LNCAP (cell line): Measurements from ENCODE around the gene DSG3.

Experiments used
- TF ChIP-seq, protein P1 (sequence below): fragments of 450-650 bp; IDR thresholded peaks from 2 replicates; pipeline ENCODE4 v1.5.1; 2017; ENCODE audit warnings: mild to moderate bottlenecking

Gene DSG3

DNA sequence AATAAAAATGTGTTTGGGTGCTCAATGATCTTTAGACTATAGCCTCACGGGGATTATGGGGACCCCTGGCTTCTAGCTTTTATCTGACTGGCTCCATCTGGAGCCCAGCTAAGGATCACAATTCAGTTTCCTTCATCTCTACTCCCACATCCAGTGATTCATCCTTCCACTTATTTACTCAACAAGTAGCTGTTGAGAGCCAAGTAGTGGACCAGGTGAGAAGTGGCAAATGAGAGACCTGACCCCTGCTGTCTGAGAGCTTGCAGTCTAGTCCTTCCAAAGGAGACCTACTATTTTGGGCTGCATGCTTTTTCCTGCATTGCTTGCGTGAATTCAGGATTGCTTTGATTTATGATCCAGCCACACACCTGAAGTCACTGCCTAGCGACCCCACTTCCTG is 10.7 kb upstream of the DSG3 start:
- TF ChIP-seq, protein P1, sequence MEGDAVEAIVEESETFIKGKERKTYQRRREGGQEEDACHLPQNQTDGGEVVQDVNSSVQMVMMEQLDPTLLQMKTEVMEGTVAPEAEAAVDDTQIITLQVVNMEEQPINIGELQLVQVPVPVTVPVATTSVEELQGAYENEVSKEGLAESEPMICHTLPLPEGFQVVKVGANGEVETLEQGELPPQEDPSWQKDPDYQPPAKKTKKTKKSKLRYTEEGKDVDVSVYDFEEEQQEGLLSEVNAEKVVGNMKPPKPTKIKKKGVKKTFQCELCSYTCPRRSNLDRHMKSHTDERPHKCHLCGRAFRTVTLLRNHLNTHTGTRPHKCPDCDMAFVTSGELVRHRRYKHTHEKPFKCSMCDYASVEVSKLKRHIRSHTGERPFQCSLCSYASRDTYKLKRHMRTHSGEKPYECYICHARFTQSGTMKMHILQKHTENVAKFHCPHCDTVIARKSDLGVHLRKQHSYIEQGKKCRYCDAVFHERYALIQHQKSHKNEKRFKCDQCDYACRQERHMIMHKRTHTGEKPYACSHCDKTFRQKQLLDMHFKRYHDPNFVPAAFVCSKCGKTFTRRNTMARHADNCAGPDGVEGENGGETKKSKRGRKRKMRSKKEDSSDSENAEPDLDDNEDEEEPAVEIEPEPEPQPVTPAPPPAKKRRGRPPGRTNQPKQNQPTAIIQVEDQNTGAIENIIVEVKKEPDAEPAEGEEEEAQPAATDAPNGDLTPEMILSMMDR: no peak

DNA sequence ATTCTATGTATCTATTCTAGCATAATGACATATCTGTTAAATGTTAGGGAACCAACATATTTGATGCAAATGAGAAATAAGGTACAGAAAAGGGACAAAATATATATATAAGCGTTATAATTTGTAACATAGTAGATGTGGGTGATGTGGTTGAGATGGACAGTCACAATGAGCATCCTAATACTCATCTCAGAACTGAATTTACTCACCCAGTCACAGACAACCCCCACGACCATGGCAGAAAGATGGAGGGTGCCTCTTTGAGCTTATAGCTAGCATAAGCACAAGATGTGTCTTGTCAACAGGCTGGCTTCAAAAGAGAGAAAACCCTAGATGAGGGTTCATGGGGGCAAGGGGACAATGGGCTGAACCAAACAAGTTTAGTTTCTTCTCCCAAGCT is 9.1 kb upstream of the DSG3 start:
- TF ChIP-seq, protein P1: no peak

DNA sequence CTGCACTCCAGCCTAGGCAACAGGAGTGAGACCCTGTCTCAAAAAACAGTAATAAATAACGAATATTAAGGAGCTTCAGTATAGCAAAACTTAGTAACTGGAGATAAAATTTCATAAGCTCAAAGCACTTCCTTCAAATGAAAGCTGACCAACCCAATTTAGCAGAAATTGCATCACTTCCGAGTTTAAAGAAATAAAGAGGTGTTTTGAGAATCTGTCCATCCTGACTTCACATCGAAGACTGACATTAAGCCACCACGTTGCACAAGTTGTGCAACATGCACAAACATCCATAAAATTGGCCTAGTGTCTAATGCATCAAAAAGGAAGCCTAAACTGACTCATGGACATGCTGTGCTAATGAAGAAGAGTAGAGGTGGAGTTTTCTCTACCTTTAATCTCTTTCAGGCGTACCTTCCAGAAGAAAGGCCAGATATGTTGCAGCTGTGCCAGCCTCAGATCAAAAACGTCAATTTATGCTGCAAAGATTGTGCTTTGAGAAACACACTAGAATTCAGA is 7.7 kb upstream of the DSG3 start:
- TF ChIP-seq, protein P1: no peak

- TF ChIP-seq, protein P1: no peak
Observed at GRCh38 chr18:31440787-31441186, 6.8 kb upstream of the DSG3 start.

DNA sequence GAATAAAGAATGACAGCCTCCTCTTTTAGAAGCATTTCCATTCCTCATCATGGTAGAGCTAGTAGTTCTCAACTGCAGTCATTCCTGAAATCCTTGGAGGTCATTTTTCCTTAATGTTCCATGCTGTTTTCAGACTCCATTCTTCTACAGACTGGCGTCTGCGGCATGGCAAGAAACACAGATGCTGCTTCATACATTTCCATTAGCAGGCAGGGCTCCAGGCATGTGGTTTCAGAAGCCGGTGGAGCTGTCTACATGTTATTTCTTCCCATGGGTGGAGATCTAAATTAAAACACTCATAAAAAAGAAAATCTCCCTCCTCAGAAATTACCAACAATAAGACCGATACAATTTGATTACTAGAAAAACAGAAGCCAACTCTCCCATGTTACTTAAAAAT is 6.0 kb upstream of the DSG3 start:
- TF ChIP-seq, protein P1: no peak

GRCh38 chr18:31444142-31444541 is 3.4 kb upstream of the DSG3 start:
- TF ChIP-seq, protein P1: no peak

GRCh38 chr18:31445908-31446307 is 1.6 kb upstream of the DSG3 start:
- TF ChIP-seq, protein P1: no peak

- TF ChIP-seq, protein P1: no peak
Observed at GRCh38 chr18:31446854-31447253, 687 bp upstream of the DSG3 start.
